ENCODE data around the gene PRDX1. TPM values are rescaled to one million over a fixed set of nuclear protein-coding genes. Genes with fewer than 3 reads are reported as not detected.
"Not testable (repeated sequence)": the region's sequence is repeated elsewhere in the genome, so short reads cannot be mapped to it uniquely, and the experiment has no call there.

The PRDX1 gene
- total RNA-seq, 1 donor from 2014 or later = 335 TPM

DNA sequence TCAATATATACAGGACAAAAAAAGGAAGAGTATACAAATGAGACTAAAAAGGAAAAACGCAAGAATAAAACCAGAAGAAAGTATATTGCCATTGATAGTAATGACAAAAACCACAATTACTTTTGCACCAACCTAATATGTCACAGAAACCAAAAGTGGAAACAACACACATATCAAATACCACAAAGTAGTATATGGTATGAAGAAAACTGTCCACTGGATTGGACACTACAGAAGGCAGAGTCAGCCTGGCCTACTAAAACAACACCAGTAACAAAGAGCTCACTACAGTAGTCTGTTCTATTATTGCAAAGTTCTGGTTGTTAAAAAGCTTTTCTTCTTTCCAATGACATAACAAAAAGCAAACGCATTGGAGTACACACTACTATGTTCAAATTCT, 48.4 kb downstream of the PRDX1 start:
- Mint-ChIP-seq H3K36me3 (no peaks in the 10 kb centered on the region), H3K4me3 (no peak overlapping the region), H3K4me1 (ENCODE audit: unreplicated experiment) (peaks cover 7% of the 10 kb centered on the region), H3K9me3 (no peaks in the 10 kb centered on the region), H3K27ac (no peak overlapping the region), H3K27me3 (no peaks in the 10 kb centered on the region)
- TF ChIP-seq CTCF (conservative IDR thresholded peaks at IDR 0.05) = no peak
- no peak for DNase-seq (ENCODE audit: extremely low spot score, unreplicated experiment)

DNA sequence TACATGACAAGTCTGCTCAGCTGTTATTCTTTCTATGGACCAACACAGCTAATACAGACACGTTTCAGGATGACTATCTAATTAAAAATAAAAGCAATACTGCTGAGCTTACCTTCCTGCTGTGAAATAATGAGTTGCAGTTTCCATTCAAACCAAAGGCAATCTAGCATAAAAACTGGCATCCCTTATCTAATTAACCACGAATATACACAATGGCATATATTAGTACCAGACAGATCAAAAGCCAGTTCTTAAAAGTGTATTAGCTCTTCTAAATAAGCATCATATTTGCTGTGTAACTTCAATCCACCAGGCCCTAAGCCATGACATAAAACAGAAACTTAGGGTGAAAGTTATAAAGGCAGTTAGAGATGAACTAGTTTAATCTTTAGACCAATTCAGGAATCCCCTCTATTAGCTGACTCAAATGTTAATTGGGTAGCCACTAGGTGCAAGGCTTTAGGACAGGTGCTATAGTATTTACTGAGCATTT, 51.3 kb downstream of the PRDX1 start:
- H3K27me3 Mint-ChIP-seq = no peaks in the 10 kb centered on the region
- no peaks in the 10 kb centered on the region for H3K4me1 Mint-ChIP-seq (ENCODE audit: unreplicated experiment)
- no peaks in the 10 kb centered on the region for H3K9me3 Mint-ChIP-seq
- no peak overlapping the region for H3K27ac Mint-ChIP-seq
- H3K36me3 Mint-ChIP-seq = no peaks in the 10 kb centered on the region
- H3K4me3 Mint-ChIP-seq = no peak overlapping the region
- no peak for TF ChIP-seq CTCF (conservative IDR thresholded peaks at IDR 0.05)
- no peak for DNase-seq (ENCODE audit: extremely low spot score, unreplicated experiment)

- H3K4me1 Mint-ChIP-seq (ENCODE audit: unreplicated experiment); H3K4me3 Mint-ChIP-seq; H3K36me3 Mint-ChIP-seq; H3K9me3 Mint-ChIP-seq; H3K27ac Mint-ChIP-seq; DNase-seq (ENCODE audit: extremely low spot score, unreplicated experiment); H3K27me3 Mint-ChIP-seq: not testable (repeated sequence)
Measured at GRCh38 chr1:45467353-45467752, 54.3 kb downstream of the PRDX1 start.

GRCh38 chr1:45465277-45465676, 56.4 kb downstream of the PRDX1 start:
- TF ChIP-seq CTCF (conservative IDR thresholded peaks at IDR 0.05) = no peak
- Mint-ChIP-seq H3K4me3 (no peak overlapping the region), H3K9me3 (no peaks in the 10 kb centered on the region), H3K4me1 (ENCODE audit: unreplicated experiment) (no peaks in the 10 kb centered on the region), H3K36me3 (no peaks in the 10 kb centered on the region), H3K27ac (no peak overlapping the region), H3K27me3 (no peaks in the 10 kb centered on the region)
- no peak for DNase-seq (ENCODE audit: extremely low spot score, unreplicated experiment)

Other genes with a start within 250 kb of the PRDX1 start
- 8.0 and 8.6 TPM in 2 replicates for gene HPDL, start 195.0 kb downstream of the PRDX1 start, total RNA-seq (ENCODE audit: low replicate concordance)
- 10.4 and 12.6 TPM in 2 replicates for gene TOE1, start 181.7 kb downstream of the PRDX1 start, total RNA-seq (ENCODE audit: low replicate concordance)
- gene MUTYH, start 181.4 kb downstream of the PRDX1 start, total RNA-seq (ENCODE audit: low replicate concordance) = 24.5 and 61.3 TPM in 2 replicates
- gene TESK2, start 30.7 kb downstream of the PRDX1 start, total RNA-seq (ENCODE audit: low replicate concordance) = 6.7 and 7.9 TPM in 2 replicates
- gene CCDC163, start 21.8 kb downstream of the PRDX1 start, total RNA-seq (ENCODE audit: low replicate concordance) = 1.0 and 2.0 TPM in 2 replicates
- gene MMACHC, start 21.6 kb downstream of the PRDX1 start, total RNA-seq (ENCODE audit: low replicate concordance) = 8.0 and 12.7 TPM in 2 replicates
- 179 and 185 TPM in 2 replicates for gene AKR1A1, start 28.9 kb upstream of the PRDX1 start, total RNA-seq (ENCODE audit: low replicate concordance)
- gene NASP, start 62.2 kb upstream of the PRDX1 start, total RNA-seq (ENCODE audit: low replicate concordance) = 104 and 269 TPM in 2 replicates
- gene CCDC17, start 102.2 kb upstream of the PRDX1 start, total RNA-seq (ENCODE audit: low replicate concordance) = 2.0 and 3.6 TPM in 2 replicates
- 90.0 and 99.9 TPM in 2 replicates for gene GPBP1L1, start 164.6 kb upstream of the PRDX1 start, total RNA-seq (ENCODE audit: low replicate concordance)
- 26.0 and 39.3 TPM in 2 replicates for gene TMEM69, start 166.3 kb upstream of the PRDX1 start, total RNA-seq (ENCODE audit: low replicate concordance)
- gene IPP, start 228.8 kb upstream of the PRDX1 start, total RNA-seq (ENCODE audit: low replicate concordance) = 18.2 and 21.0 TPM in 2 replicates